Measurements from ENCODE around the gene FBXW11.

GRCh38 chr5:172043865-172044264 lies 37.4 kb upstream of the FBXW11 start:
- TF ChIP-seq CTCF (IDR thresholded peaks at IDR 0.05) (no peak), POLR2A (IDR thresholded peaks at IDR 0.05) (no peak)
